ENCODE results near the gene KCNJ9.
"Not testable (repeated sequence)": the region's sequence is repeated elsewhere in the genome, so short reads cannot be mapped to it uniquely, and the experiment has no call there.

Gene KCNJ9

GRCh38 chr1:160081261-160081936, at the start of gene KCNJ9:
KCNJ9 (plus strand) TSS chr1:160081538; CDS start chr1:160084031, 2,493 bp downstream.
- DNase-seq, result peak in 57 of 58 donors; percentile 26 to 95 (median 83)

GRCh38 chr1:160032165-160032820, 49.0 kb upstream of the KCNJ9 start:
- no peak for DNase-seq

GRCh38 chr1:160040476-160040875, 40.9 kb upstream of the KCNJ9 start:
- no peak for DNase-seq

- DNase-seq, result peak in 1 of 58 donors; percentile 13
Measured at GRCh38 chr1:160043543-160043942, 37.8 kb upstream of the KCNJ9 start.

- DNase-seq, result peak in 1 of 58 donors; percentile 25
Measured at GRCh38 chr1:160045653-160046052, 35.7 kb upstream of the KCNJ9 start.

- peak in 54 of 58 donors; percentile 39 to 96 (median 82) for DNase-seq
Measured at GRCh38 chr1:160046494-160047110, 34.7 kb upstream of the KCNJ9 start.

- DNase-seq, result no peak
Measured at GRCh38 chr1:160047111-160047991, 34.0 kb upstream of the KCNJ9 start.

- DNase-seq, result no peak
Measured at GRCh38 chr1:160048335-160048734, 33.0 kb upstream of the KCNJ9 start.

- no peak for DNase-seq
Measured at GRCh38 chr1:160049101-160049500, 32.2 kb upstream of the KCNJ9 start.

GRCh38 chr1:160050182-160050581, 31.2 kb upstream of the KCNJ9 start:
- DNase-seq, result not testable (repeated sequence)

GRCh38 chr1:160050619-160051018, 30.7 kb upstream of the KCNJ9 start:
- DNase-seq, result no peak

GRCh38 chr1:160052936-160053335, 28.4 kb upstream of the KCNJ9 start:
- no peak for DNase-seq

GRCh38 chr1:160053548-160054365, 27.6 kb upstream of the KCNJ9 start:
- DNase-seq, result peak in 4 of 58 donors; percentile 22 to 34 (median 30)

- DNase-seq, result no peak
Measured at GRCh38 chr1:160056648-160057169, 24.6 kb upstream of the KCNJ9 start.

- peak in 4 of 58 donors; percentile 3 to 24 (median 20) for DNase-seq
Measured at GRCh38 chr1:160058087-160058486, 23.3 kb upstream of the KCNJ9 start.

- DNase-seq, result peak in 26 of 58 donors; percentile 10 to 83 (median 63)
Measured at GRCh38 chr1:160061369-160062229, 19.7 kb upstream of the KCNJ9 start.

- DNase-seq, result peak; percentile 38 to 99 (median 94)
Measured at GRCh38 chr1:160062230-160062532, 19.2 kb upstream of the KCNJ9 start.

- no peak for DNase-seq
Measured at GRCh38 chr1:160063176-160063575, 18.2 kb upstream of the KCNJ9 start.

GRCh38 chr1:160064164-160064563, 17.2 kb upstream of the KCNJ9 start:
- no peak for DNase-seq
